ENCODE measurements around the gene NRN1L.

DNA sequence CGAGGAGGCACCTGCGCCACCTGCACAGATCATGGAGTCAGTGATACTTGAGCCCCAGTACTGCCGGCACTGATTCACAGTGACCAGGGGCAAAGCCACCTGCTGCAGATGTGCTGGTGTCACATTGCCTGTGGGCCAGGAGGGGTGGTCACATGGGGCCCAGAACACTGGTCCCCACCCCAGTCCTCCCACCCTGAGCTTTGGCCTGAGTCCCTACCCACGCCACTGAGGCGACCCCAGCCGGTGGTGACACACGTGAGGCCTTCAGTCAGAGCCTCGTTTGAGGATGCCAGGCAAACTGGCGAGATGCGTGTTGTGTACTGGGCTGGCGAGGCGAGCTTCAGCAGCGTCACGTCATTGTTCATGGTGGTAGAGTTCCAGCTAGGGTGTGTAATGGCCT is 45.5 kb downstream of the NRN1L start:
- TF ChIP-seq, protein P1, sequence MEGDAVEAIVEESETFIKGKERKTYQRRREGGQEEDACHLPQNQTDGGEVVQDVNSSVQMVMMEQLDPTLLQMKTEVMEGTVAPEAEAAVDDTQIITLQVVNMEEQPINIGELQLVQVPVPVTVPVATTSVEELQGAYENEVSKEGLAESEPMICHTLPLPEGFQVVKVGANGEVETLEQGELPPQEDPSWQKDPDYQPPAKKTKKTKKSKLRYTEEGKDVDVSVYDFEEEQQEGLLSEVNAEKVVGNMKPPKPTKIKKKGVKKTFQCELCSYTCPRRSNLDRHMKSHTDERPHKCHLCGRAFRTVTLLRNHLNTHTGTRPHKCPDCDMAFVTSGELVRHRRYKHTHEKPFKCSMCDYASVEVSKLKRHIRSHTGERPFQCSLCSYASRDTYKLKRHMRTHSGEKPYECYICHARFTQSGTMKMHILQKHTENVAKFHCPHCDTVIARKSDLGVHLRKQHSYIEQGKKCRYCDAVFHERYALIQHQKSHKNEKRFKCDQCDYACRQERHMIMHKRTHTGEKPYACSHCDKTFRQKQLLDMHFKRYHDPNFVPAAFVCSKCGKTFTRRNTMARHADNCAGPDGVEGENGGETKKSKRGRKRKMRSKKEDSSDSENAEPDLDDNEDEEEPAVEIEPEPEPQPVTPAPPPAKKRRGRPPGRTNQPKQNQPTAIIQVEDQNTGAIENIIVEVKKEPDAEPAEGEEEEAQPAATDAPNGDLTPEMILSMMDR (IDR thresholded peaks at IDR 0.05), result no peak
- TF ChIP-seq POLR2A (IDR thresholded peaks at IDR 0.05), result no peak

Data from adrenal gland (tissue), 5 donors.